Testis (tissue), 3 donors: ENCODE results near the gene RIBC2. TPM values are rescaled to one million over a fixed set of nuclear protein-coding genes. Genes with fewer than 3 reads are reported as not detected.

Experiments
- DNase-seq: peaks from one replicate; pipeline ENCODE4 v3.0.0-alpha.2; 2019
- H3K27ac ChIP-seq, 2 donors: fragments of 200-600 bp; sonication (generic); one replicate each; pipeline ENCODE4 v1.5.1; 2019
- H3K27me3 ChIP-seq: fragments of 200-600 bp; sonication (generic); one replicate; pipeline ENCODE4 v1.5.1; 2019
- H3K36me3 ChIP-seq: fragments of 200-600 bp; sonication (generic); one replicate; pipeline ENCODE4 v1.5.1; 2017; ENCODE audit warnings: low read depth; ENCODE audit errors: missing control alignments
- H3K4me1 ChIP-seq: fragments of 200-600 bp; sonication (generic); one replicate; pipeline ENCODE4 v1.5.1; 2019
- H3K4me3 ChIP-seq, 2 donors: fragments of 200-600 bp; sonication (generic); one replicate each; pipeline ENCODE4 v1.5.1; 2017 to 2019
- H3K9me3 ChIP-seq: fragments of 200-600 bp; sonication (generic); one replicate; pipeline ENCODE4 v1.5.1; 2017
- POLR2A ChIP-seq: fragments of 450-650 bp; IDR thresholded peaks from one replicate; pipeline ENCODE4 v1.6.1; 2017; ENCODE audit warnings: antibody characterized with exemption, mild to moderate bottlenecking, moderate library complexity
- whole genome bisulfite sequencing, 2 donors: methylation state at CpG; one replicate each; pipeline ENCODE4 v1.1.5; 2018; 5-methylcytosine and 5-hydroxymethylcytosine counted together
- intact Hi-C: fragments of 100-400 bp; cut with DNase I; formaldehyde crosslinking; loops from one replicate; pipeline ENCODE4 v1.15.1; 2023; ENCODE audit warnings: low total_unique reads
- polyA plus RNA-seq: library from polyadenylated mRNA; stranded (reverse); fragments of 350-450 nt; fragmentation: Illumina TruSeq; extraction: RNeasy Lipid Tissue Mini Kit (QIAGEN cat#74804); gene quantifications from one replicate; pipeline ENCODE4 v1.2.3, GENCODE V29; 2014; ENCODE audit warnings: low read depth, low replicate concordance; ENCODE audit not compliant: insufficient read depth
- total RNA-seq, 2 donors: library from RNA; depleted of rRNA; stranded (reverse); fragments of >200 nt; gene quantifications; one replicate each; pipeline ENCODE4 v1.2.3, GENCODE V29; 2016
- TF ChIP-seq, protein P1 (sequence below), 3 experiments: fragments of 450-650 bp in 2 of 3; fragments of 200-600 bp in 1 of 3; sonication (generic) in 1 of 3; IDR thresholded peaks; one replicate each; pipeline ENCODE4 v1.5.1; 2016 to 2019; ENCODE audit warnings: antibody characterized with exemption in 3 of 3, mild to moderate bottlenecking in 2 of 3, moderate library complexity in 1 of 3

Gene RIBC2
- total and polyA plus RNA-seq, 3 donors from 2014 or later = 20.3 to 66.7 (median 38.5) TPM

DNA sequence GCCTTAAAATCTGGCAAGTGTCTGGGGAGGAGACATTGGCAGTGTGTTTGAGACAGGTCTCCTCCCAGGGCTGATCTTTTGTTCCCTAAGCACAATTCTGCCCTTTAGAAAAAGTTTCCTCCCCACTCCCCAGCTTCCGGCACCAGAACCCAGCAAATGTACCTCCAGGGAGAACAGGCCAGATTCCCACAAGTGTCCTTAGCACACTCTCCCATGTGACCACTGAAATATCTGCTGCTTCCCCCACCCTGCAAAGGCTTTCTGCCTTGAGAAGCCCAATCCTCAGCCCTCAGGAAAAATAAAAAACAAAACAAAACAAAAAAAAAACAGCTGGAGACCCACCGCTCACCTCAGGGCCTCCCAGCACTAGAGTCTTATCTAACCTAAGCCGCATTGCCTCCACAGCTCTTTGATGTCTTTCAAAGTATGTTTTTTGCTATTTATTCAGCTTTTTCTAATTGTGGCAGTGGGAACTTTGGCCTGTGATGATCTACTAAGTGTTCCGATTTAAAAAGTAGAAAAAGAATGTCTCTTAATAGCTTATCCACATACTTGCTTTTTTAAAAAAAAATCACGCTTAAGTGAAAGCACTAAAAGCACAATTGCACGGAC, 60.2 kb downstream of the RIBC2 start:
- Histone ChIP-seq H3K9me3 (no peaks in the 10 kb centered on the region), H3K27me3 (no peaks in the 10 kb centered on the region), H3K27ac (no peak overlapping the region), H3K4me1 (peaks cover 35% of the 10 kb centered on the region), H3K36me3 (no peaks in the 10 kb centered on the region), H3K4me3 (no peak overlapping the region)
- no peak for TF ChIP-seq POLR2A
- TF ChIP-seq, protein P1, sequence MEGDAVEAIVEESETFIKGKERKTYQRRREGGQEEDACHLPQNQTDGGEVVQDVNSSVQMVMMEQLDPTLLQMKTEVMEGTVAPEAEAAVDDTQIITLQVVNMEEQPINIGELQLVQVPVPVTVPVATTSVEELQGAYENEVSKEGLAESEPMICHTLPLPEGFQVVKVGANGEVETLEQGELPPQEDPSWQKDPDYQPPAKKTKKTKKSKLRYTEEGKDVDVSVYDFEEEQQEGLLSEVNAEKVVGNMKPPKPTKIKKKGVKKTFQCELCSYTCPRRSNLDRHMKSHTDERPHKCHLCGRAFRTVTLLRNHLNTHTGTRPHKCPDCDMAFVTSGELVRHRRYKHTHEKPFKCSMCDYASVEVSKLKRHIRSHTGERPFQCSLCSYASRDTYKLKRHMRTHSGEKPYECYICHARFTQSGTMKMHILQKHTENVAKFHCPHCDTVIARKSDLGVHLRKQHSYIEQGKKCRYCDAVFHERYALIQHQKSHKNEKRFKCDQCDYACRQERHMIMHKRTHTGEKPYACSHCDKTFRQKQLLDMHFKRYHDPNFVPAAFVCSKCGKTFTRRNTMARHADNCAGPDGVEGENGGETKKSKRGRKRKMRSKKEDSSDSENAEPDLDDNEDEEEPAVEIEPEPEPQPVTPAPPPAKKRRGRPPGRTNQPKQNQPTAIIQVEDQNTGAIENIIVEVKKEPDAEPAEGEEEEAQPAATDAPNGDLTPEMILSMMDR (IDR thresholded peaks at IDR 0.05) = no peak
- DNase-seq = peak; percentile 50
- intact Hi-C loops = no loop called here
- WGBS, 2 donors = 52 to 53% methylated on average over 6 of the region's 6 CpGs

DNA sequence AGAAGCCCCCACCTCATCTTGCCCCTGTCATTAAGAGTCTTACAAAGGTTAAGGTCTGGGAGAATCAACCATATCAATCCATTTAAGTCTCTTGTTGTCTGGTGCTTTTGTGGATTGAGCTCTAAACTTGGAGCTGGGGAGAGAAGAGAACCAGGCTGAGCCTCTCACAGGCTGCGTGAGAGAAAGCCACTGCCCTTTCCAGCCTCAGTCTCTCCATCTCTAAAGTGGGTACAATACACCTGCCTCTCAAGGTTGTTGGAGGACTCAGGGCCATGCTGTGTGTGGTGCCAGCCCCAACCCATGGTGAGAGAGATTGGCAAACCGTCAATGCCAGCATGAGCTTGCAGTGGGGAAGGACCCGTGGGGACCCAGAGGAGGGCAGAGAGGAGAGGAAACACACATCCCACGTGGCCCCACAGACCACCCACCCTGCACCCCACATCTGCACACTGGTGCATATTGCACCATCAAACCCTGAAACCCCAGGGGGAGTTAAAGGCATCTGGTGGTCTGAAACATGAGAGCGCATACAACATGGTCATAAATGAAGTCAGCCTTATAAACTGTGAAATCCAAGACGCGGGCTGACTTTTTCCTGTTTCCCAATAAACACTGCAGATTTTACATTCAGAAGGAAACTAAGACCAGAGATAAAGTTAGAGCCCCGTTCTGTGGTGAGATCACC, 61.7 kb downstream of the RIBC2 start:
- no peaks in the 10 kb centered on the region for H3K36me3 ChIP-seq
- DNase-seq = no peak
- peaks cover 26% of the 10 kb centered on the region for H3K4me1 ChIP-seq
- no peak overlapping the region for H3K4me3 ChIP-seq
- TF ChIP-seq POLR2A = no peak
- TF ChIP-seq, protein P1 (IDR thresholded peaks at IDR 0.05) = no peak
- H3K27ac ChIP-seq = no peak overlapping the region
- intact Hi-C loops = no loop called here
- no peaks in the 10 kb centered on the region for H3K9me3 ChIP-seq
- H3K27me3 ChIP-seq = no peaks in the 10 kb centered on the region
- 79 to 82% methylated on average over 6 to 8 of the region's 8 CpGs for WGBS, 2 donors

DNA sequence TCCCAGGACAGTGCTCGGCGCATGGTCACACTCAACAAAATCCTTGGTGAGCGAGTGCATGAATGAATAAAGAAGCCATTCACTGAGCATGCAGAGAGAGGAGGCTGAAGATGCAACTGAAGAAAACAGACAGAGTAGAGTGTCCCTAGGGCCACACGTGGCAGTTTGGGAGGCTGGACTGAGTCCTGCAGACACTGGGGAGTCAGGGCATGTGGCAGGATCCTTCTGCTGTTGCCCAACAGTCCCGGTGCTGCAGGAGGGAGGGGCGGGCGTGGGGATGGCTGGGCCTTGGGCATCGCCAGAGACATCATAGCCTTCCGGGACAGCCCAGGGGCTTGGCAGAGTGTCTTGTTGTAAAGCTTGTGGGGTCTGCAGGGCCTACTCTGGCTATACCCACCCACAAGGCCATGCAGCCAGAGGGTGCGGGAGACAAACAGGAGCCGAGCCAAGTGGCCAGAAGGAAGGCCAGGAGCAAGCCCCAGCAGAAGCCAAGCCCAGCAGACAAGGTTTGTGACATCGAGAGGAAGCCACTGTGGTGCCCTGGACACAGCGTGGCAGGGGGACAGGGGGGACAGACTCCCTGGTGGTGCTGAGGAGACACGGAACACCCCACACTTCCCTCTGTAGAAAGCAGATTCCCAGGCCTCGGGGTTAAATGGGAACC, 62.5 kb downstream of the RIBC2 start:
- Histone ChIP-seq H3K27me3 (no peaks in the 10 kb centered on the region), H3K9me3 (no peaks in the 10 kb centered on the region), H3K27ac (no peak overlapping the region), H3K4me1 (peaks cover 26% of the 10 kb centered on the region), H3K36me3 (no peaks in the 10 kb centered on the region), H3K4me3 (no peak overlapping the region)
- 73 to 78% methylated on average over 7 to 15 of the region's 15 CpGs for WGBS, 2 donors
- TF ChIP-seq, protein P1 (IDR thresholded peaks at IDR 0.05) = no peak
- no peak for TF ChIP-seq POLR2A
- intact Hi-C loops = no loop called here
- no peak for DNase-seq

DNA sequence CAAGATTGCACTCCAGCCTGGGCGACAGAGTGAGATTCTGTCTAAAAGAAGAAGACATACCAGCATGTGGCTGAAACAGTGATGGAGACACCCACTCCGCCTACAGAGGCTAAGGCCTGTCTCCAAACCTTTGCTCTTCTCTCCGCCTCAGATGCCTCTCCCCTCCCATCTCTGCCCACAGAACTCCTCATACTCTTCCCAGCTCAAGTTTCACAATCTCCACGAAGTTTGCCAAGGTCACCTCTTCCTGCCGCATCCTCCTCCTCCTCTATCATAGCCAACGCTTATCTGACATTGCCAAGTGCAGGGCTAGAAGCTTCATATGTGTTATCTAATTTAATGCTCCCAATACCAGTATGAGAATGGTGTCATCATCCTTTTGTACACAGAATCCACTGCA, 63.3 kb downstream of the RIBC2 start:
- H3K36me3 ChIP-seq = no peaks in the 10 kb centered on the region
- no peaks in the 10 kb centered on the region for H3K9me3 ChIP-seq
- peaks cover 26% of the 10 kb centered on the region for H3K4me1 ChIP-seq
- intact Hi-C loops = no loop called here
- peak overlapping the region in 1 of 2 donors; percentile 50 for H3K27ac ChIP-seq
- DNase-seq = peak; percentile 61
- TF ChIP-seq POLR2A = no peak
- TF ChIP-seq, protein P1 (IDR thresholded peaks at IDR 0.05) = no peak
- WGBS, 2 donors = 51 to 70% methylated on average over 6 of the region's 6 CpGs
- H3K4me3 ChIP-seq = no peak overlapping the region
- H3K27me3 ChIP-seq = no peaks in the 10 kb centered on the region
